GM18870 (cell line): ENCODE data around the gene MTHFD2.
"Not testable (repeated sequence)": the region's sequence is repeated elsewhere in the genome, so short reads cannot be mapped to it uniquely, and the experiment has no call there.

Experiments used
- ATAC-seq: cut with Tn5 transposase; IDR thresholded peaks from one replicate; pipeline ENCODE4 v1.9.1; 2021; ENCODE audit warnings: moderate library complexity; ENCODE audit not compliant: unreplicated experiment

The MTHFD2 gene

GRCh38 chr2:74227646-74228045 is 29.2 kb downstream of the MTHFD2 start:
- ATAC-seq: no peak

GRCh38 chr2:74228772-74229171 is 30.4 kb downstream of the MTHFD2 start:
- no peak for ATAC-seq

- ATAC-seq: not testable (repeated sequence)
Observed at GRCh38 chr2:74229865-74230264, 31.4 kb downstream of the MTHFD2 start.

- no peak for ATAC-seq
Observed at GRCh38 chr2:74232426-74232825, 34.0 kb downstream of the MTHFD2 start.

GRCh38 chr2:74233648-74234047 is 35.2 kb downstream of the MTHFD2 start:
- ATAC-seq: no peak

GRCh38 chr2:74235041-74235440 is 36.6 kb downstream of the MTHFD2 start:
- ATAC-seq: no peak

- no peak for ATAC-seq
Observed at GRCh38 chr2:74238879-74239278, 40.5 kb downstream of the MTHFD2 start.

GRCh38 chr2:74239346-74239745 is 40.9 kb downstream of the MTHFD2 start:
- no peak for ATAC-seq

GRCh38 chr2:74242354-74243071 is 44.1 kb downstream of the MTHFD2 start:
- no peak for ATAC-seq

- no peak for ATAC-seq
Observed at GRCh38 chr2:74244286-74244685, 45.9 kb downstream of the MTHFD2 start.

- no peak for ATAC-seq
Observed at GRCh38 chr2:74246496-74247195, 48.2 kb downstream of the MTHFD2 start.

GRCh38 chr2:74249406-74250122 is 51.1 kb downstream of the MTHFD2 start:
- ATAC-seq: no peak

GRCh38 chr2:74250189-74250631 is 51.8 kb downstream of the MTHFD2 start:
- no peak for ATAC-seq

- ATAC-seq: no peak
Observed at GRCh38 chr2:74252036-74252435, 53.6 kb downstream of the MTHFD2 start.

- ATAC-seq: no peak
Observed at GRCh38 chr2:74252862-74253261, 54.4 kb downstream of the MTHFD2 start.

GRCh38 chr2:74253306-74253970 is 55.0 kb downstream of the MTHFD2 start:
- ATAC-seq: no peak

GRCh38 chr2:74253971-74254310 is 55.5 kb downstream of the MTHFD2 start:
- ATAC-seq: no peak

GRCh38 chr2:74255660-74256213 is 57.3 kb downstream of the MTHFD2 start:
- no peak for ATAC-seq

GRCh38 chr2:74259191-74259590 is 60.8 kb downstream of the MTHFD2 start:
- ATAC-seq: no peak

- ATAC-seq: no peak
Observed at GRCh38 chr2:74259733-74260132, 61.3 kb downstream of the MTHFD2 start.

- ATAC-seq: no peak
Observed at GRCh38 chr2:74260495-74260894, 62.1 kb downstream of the MTHFD2 start.
